A549 (cell line): ENCODE measurements around the gene HCLS1.

Experiments
- CEBPB ChIP-seq, 2 experiments: fragments of >200 bp in 1 of 2; sonication (Bioruptor Twin) in 1 of 2; formaldehyde crosslinking in 1 of 2; IDR thresholded peaks; 2 replicates each; pipeline ENCODE4 v1.6.1; 2012 to 2016
- CHD2 ChIP-seq: fragments of 150-350 bp; IDR thresholded peaks from 2 replicates; pipeline ENCODE4 v1.6.1; 2014; ENCODE audit warnings: low read length; ENCODE audit not compliant: partially characterized antibody
- EHMT2 ChIP-seq: fragments of 200-600 bp; sonication (generic); IDR thresholded peaks from 2 replicates; pipeline ENCODE4 v1.6.1; 2016; ENCODE audit warnings: antibody characterized with exemption, low read depth, mild to moderate bottlenecking, moderate library complexity
- HDAC2 ChIP-seq: fragments of 200-600 bp; sonication (generic); IDR thresholded peaks from 2 replicates; pipeline ENCODE4 v1.6.1; 2016
- JUN ChIP-seq, 2 experiments: fragments of >200 bp; sonication (Bioruptor Twin); formaldehyde crosslinking; IDR thresholded peaks; 2 replicates in 1 of 2; 3 replicates in 1 of 2; pipeline ENCODE4 v1.6.1; 2016 to 2017
- KDM1A ChIP-seq: fragments of 200-600 bp; sonication (generic); IDR thresholded peaks from 2 replicates; pipeline ENCODE4 v1.6.1; 2016; ENCODE audit warnings: low read depth, mild to moderate bottlenecking
- NFE2L2 ChIP-seq: fragments of 150-350 bp; conservative IDR thresholded peaks from 2 replicates; pipeline ENCODE4 v1.6.1; 2014; ENCODE audit warnings: low read length
- NPAS2 ChIP-seq: fragments of 250-450 bp; sonication (Bioruptor Pico); IDR thresholded peaks from 2 replicates; pipeline ENCODE4 v1.8.0; 2022; ENCODE audit warnings: mild to moderate bottlenecking, moderate library complexity, borderline replicate concordance
- POLR2A ChIP-seq: IDR thresholded peaks from 2 replicates; pipeline ENCODE4 v1.6.1; 2012; ENCODE audit warnings: mild to moderate bottlenecking, low read length
- RAD21 ChIP-seq, 2 experiments: fragments of >200 bp in 1 of 2; sonication (Bioruptor Twin) in 1 of 2; formaldehyde crosslinking in 1 of 2; IDR thresholded peaks in 1 of 2; conservative IDR thresholded peaks in 1 of 2; 2 replicates in 1 of 2; 3 replicates in 1 of 2; pipeline ENCODE4 v1.6.1; 2012 to 2018; ENCODE audit warnings: inconsistent platforms in 1 of 2
- RCOR1 ChIP-seq: fragments of 150-350 bp; IDR thresholded peaks from 2 replicates; pipeline ENCODE4 v1.6.1; 2014; ENCODE audit warnings: antibody characterized with exemption, low read length, low read depth
- USF2 ChIP-seq: fragments of 450-650 bp; IDR thresholded peaks from 2 replicates; pipeline ENCODE4 v1.6.1; 2014; ENCODE audit warnings: antibody characterized with exemption
- TF ChIP-seq, protein P1 (sequence below): fragments of >200 bp; sonication (Bioruptor Twin); formaldehyde crosslinking; IDR thresholded peaks from 3 replicates; pipeline ENCODE4 v1.5.1; 2016
- TF ChIP-seq, protein P2 (sequence below): IDR thresholded peaks from 2 replicates; pipeline ENCODE4 v1.6.1; 2012

- TF ChIP-seq NFE2L2 = no peak
- no peak for TF ChIP-seq NPAS2 (CRISPR knock-in tag)
- TF ChIP-seq USF2 = no peak
- TF ChIP-seq JUN (IDR thresholded peaks at IDR 0.05) = no peak
- no peak for TF ChIP-seq RCOR1
- no peak for TF ChIP-seq HDAC2
- TF ChIP-seq, protein P1, sequence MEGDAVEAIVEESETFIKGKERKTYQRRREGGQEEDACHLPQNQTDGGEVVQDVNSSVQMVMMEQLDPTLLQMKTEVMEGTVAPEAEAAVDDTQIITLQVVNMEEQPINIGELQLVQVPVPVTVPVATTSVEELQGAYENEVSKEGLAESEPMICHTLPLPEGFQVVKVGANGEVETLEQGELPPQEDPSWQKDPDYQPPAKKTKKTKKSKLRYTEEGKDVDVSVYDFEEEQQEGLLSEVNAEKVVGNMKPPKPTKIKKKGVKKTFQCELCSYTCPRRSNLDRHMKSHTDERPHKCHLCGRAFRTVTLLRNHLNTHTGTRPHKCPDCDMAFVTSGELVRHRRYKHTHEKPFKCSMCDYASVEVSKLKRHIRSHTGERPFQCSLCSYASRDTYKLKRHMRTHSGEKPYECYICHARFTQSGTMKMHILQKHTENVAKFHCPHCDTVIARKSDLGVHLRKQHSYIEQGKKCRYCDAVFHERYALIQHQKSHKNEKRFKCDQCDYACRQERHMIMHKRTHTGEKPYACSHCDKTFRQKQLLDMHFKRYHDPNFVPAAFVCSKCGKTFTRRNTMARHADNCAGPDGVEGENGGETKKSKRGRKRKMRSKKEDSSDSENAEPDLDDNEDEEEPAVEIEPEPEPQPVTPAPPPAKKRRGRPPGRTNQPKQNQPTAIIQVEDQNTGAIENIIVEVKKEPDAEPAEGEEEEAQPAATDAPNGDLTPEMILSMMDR = no peak
- no peak for TF ChIP-seq CEBPB (IDR thresholded peaks at IDR 0.05)
- TF ChIP-seq POLR2A = no peak
- no peak for TF ChIP-seq KDM1A
- no peak for TF ChIP-seq EHMT2
- TF ChIP-seq CHD2 = no peak
- TF ChIP-seq, protein P2, sequence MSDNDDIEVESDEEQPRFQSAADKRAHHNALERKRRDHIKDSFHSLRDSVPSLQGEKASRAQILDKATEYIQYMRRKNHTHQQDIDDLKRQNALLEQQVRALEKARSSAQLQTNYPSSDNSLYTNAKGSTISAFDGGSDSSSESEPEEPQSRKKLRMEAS = no peak
- TF ChIP-seq RAD21 (conservative IDR thresholded peaks at IDR 0.05 in 1 of 2, IDR thresholded peaks at IDR 0.05 in 1 of 2) = no peak
Measured at GRCh38 chr3:121667333-121667732, 6.6 kb upstream of the HCLS1 start.
